H1 (cell line): ENCODE results near the gene SLC5A12. TPM values are rescaled to one million over a fixed set of nuclear protein-coding genes. Genes with fewer than 3 reads are reported as not detected.

Experiments
- ATF2 ChIP-seq: IDR thresholded peaks from 2 replicates; pipeline ENCODE4 v1.6.1; 2012; ENCODE audit warnings: low read length, inconsistent platforms
- CHD7 ChIP-seq: fragments of 300-600 bp; sonication (generic); IDR thresholded peaks from 2 replicates; pipeline ENCODE4 v1.7.1; 2012; ENCODE audit warnings: low read length, moderate library complexity, mild to moderate bottlenecking, inconsistent platforms; ENCODE audit not compliant: insufficient replicate concordance
- HDAC2 ChIP-seq, 2 experiments: fragments of 300-600 bp in 1 of 2; sonication (generic) in 1 of 2; IDR thresholded peaks; 2 replicates each; pipeline ENCODE4 v1.6.1; 2011 to 2012; ENCODE audit warnings: low read depth in 2 of 2, low read length in 2 of 2, mild to moderate bottlenecking in 2 of 2, moderate library complexity in 2 of 2, borderline replicate concordance in 1 of 2, inconsistent platforms in 1 of 2
- SIX5 ChIP-seq: IDR thresholded peaks from 2 replicates; pipeline ENCODE4 v1.6.1; 2011; ENCODE audit warnings: mild to moderate bottlenecking, low read depth, low read length
- SRF ChIP-seq: IDR thresholded peaks from 2 replicates; pipeline ENCODE4 v1.6.1; 2011; ENCODE audit warnings: mild to moderate bottlenecking, low read depth, low read length, moderate library complexity
- TBP ChIP-seq: IDR thresholded peaks from 2 replicates; pipeline ENCODE4 v1.6.1; 2011; ENCODE audit warnings: low read depth, low read length, improper control_type of control experiment
- polyA plus RNA-seq, 7 experiments: library from polyadenylated mRNA; depleted of rRNA in 3 of 7; stranded (reverse) in 5 of 7; unstranded in 2 of 7; fragments of >200 nt in 5 of 7; fragments of 200-250 nt in 2 of 7; gene quantifications; 1 replicate in 5 of 7; 2 replicates in 1 of 7; 4 replicates in 1 of 7; pipeline versions ENCODE4 v1.2.1 to v1.2.3, GENCODE V29; 2011 to 2013; ENCODE audit warnings: missing spikeins in 2 of 7, mixed read lengths in 2 of 7
- total RNA-seq: library from RNA; stranded (reverse); fragmentation: NEBNext Ultra II Directional; extraction: Animal tissue kit (Norgen Biotek cat#: 25700); gene quantifications from 2 replicates; pipeline ENCODE4 v1.2.1, GENCODE V29; 2021

Gene SLC5A12
- total and polyA plus RNA-seq, 2 of the 8 experiments (the other 6 are each of a cell fraction or from before 2014, with no cell fraction given), result 1.3 to 1.4 TPM

DNA sequence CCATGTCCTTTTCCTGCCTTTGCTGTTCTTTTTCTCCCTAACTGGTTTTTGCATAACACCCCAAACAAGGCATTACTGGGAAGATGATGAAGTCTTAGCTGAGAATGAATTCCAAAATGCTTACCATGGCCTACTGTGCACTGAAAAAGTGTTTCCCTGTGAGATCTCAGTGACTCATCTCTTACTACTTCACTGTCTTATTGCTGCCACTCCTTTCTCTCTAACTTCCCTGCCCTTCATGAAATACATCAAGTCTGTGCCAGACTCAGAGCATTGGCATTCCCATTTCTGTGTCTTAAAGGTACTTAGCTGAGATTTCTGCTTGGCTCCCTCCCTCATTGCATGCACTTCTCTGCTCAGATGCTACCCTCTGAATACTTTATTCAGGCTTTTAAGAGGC is 100.7 kb downstream of the SLC5A12 start (continued):
- no peak for TF ChIP-seq CHD7
- TF ChIP-seq TBP, result no peak
- TF ChIP-seq HDAC2 (IDR thresholded peaks at IDR 0.05; ENCODE audit: borderline replicate concordance in 1 of 2, low read depth in 2 of 2, low read length in 2 of 2), result no peak
- no peak for TF ChIP-seq SIX5
- no peak for TF ChIP-seq ATF2
- no peak for TF ChIP-seq SRF
